GM12875 (cell line): ENCODE data around the gene DCAF16.

ENCODE experiments used
- H3K4me3 ChIP-seq: one replicate; pipeline ENCODE4 v1.5.1; 2011; ENCODE audit warnings: low read depth, low read length, control low read depth
- TF ChIP-seq, protein P1 (sequence below): IDR thresholded peaks from 2 replicates; pipeline ENCODE4 v1.5.1; 2011; ENCODE audit warnings: low read depth, mild to moderate bottlenecking, control low read depth, inconsistent platforms, low read length, moderate library complexity, borderline replicate concordance; ENCODE audit not compliant: insufficient read depth

Gene DCAF16

DNA sequence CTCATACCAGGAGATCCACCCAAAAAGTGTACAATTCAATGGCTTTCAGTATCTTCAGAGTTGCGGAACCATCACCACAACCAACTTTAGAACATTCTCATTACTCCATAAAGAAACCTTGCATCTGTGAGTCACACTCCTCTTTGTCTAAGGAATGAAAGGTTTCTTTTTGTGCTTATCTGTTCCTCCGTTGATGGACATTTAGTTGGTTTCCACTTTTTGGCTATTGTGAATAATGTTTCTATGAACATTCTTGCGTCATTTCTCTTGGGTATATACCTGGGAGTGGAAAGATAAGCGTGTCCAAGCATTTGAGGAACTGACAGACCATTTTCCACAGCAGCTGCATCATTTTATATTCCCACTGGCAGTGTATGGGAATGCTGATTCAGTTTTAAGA, 39.7 kb downstream of the DCAF16 start:
- H3K4me3 ChIP-seq: no peak overlapping the region
- TF ChIP-seq, protein P1, sequence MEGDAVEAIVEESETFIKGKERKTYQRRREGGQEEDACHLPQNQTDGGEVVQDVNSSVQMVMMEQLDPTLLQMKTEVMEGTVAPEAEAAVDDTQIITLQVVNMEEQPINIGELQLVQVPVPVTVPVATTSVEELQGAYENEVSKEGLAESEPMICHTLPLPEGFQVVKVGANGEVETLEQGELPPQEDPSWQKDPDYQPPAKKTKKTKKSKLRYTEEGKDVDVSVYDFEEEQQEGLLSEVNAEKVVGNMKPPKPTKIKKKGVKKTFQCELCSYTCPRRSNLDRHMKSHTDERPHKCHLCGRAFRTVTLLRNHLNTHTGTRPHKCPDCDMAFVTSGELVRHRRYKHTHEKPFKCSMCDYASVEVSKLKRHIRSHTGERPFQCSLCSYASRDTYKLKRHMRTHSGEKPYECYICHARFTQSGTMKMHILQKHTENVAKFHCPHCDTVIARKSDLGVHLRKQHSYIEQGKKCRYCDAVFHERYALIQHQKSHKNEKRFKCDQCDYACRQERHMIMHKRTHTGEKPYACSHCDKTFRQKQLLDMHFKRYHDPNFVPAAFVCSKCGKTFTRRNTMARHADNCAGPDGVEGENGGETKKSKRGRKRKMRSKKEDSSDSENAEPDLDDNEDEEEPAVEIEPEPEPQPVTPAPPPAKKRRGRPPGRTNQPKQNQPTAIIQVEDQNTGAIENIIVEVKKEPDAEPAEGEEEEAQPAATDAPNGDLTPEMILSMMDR: no peak

DNA sequence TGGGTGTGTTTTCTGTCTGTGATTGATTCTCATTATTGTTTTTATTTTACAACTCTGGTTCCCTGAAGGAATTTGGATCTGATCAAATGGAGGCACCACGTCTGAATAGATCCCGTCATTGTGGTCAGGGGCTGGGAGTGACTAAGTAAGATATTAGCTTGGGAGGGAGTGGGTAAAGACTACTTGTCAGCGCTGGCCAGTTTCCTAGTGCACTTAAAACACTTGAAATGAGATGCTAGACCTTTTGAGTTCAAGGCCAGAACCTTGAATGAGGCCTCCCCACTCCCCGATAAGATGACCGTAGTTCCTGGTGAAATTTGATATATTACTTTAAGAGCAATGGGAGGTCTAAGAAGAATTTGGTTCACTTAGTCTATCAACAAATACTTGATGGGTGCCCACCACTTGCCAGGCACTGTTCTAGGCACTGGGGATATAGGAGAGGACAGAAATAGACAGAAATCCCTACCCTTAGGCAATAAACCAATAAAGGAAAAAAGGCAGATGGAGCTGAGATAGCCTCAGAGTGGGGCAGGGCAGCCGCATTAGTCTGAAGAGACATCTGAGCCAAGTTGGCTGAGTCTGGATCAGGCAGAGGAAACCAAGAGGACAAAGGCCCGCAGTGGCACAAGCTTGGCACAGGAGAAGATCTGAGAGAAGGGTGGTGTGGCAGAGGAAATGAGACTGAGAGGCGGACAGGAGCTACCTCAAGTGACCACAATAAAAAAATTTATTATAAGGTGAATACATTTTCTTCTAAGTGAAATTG, 41.0 kb downstream of the DCAF16 start:
- TF ChIP-seq, protein P1: no peak

DNA sequence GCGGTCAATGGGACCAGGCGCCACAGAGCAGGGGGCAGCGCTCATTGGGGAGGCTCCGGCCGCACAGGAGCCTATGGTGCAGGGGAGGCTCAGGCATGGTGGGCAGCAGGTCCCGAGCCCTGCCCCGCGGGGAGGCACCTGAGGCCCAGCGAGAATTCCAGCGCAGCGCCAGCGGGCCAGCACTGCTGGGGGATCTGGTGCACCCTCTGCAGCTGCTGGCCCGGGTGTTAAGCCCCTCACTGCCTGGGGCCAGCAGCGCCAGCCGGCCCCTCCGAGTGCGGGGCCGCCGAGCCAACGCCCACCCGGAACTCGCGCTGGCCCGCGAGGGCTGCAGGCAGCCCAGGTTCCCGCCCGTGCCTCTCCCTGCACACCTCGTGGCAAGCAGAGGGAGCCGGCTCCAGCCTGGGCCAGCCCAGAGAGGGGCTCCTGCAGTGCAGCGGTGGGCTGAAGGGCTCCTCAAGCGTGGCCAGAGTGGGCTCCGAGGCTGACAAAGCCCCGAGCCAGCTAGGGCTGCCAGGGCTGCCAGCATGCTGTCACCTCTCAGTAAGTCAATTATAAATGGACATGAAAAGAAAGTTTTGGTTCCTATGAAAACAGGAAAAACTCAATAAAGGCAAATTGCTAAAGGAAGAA, 43.6 kb downstream of the DCAF16 start:
- TF ChIP-seq, protein P1: no peak
- no peak overlapping the region for H3K4me3 ChIP-seq

More for the DNA sequence above, 41.0 kb downstream of the DCAF16 start:
- H3K4me3 ChIP-seq: no peak overlapping the region

DNA sequence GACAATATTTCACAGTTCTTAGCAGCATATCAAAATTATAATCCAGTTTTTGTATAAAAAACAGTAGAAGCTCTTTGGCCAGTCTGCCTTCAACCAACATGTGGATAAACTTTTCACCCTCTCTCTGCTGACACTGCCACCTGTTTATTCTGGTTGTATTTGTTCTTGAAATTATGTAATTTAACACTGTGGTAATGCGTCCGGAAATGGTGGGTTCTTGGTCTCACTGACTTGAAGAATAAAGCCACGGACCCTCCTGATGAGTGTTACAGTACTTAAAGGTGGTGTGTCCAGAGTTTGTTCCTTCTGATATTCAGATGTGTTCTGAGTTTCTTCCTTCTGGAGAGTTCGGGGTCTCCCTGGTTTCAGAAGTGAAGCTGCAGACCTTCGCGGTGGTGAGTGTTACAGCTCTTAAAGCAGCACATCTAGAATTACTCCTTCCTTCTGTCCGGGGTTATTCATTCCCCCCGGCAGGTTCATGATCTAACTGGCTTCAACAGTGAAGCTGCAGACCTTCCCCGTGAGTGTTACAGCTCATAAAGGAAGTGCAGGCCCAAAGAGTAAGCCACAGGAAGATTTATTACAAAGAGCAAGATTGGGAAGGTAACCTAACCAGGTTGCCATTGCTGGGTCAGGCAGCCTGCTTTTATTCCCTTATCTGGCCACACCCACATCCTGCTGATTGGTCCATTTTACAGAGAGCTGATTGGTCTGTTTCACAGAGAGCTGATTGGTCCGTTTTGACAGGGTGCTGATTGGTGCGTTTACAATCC, 44.9 kb downstream of the DCAF16 start:
- TF ChIP-seq, protein P1: no peak
- H3K4me3 ChIP-seq: no peak overlapping the region

DNA sequence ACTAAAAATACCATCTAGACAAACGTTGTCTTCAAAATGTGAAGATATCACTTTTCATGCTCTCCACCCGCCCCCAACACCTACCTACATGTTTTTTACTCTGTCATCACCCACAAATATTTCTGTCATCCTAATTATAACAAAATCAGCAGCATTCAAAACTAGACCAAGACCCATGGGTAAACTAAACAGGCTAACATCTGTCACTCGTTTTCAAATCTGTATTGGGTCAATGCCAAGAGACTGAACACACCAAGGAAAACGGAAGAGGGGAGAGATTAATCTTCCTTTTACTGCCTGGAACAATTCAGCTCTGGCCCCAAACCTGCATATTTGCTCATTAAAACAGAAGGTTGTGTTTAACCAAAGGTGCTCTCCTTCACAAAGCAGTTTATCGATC, 46.6 kb downstream of the DCAF16 start:
- H3K4me3 ChIP-seq: no peak overlapping the region
- TF ChIP-seq, protein P1: no peak

DNA sequence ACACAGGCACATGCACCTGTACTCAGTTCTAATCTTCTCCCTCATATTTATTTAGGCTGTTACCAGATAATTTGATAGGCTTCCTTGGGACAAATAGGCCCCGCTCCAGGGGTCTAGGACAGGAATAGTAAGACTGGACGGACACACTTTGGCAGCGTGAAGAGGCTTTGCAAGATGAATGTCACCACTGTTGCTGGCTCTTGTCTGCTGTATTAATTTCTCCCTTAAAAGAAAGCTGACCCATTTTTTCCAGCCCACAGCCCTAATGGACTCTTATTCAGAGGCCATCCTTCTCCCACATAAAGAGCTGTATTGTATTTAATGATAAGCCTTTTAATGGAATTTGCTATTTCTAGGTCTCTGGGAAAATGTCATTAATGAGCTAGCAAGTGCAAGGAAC, 47.1 kb downstream of the DCAF16 start:
- no peak overlapping the region for H3K4me3 ChIP-seq
- TF ChIP-seq, protein P1: no peak
